Uterus (tissue), 4 donors: ENCODE results near the gene ANKRD39. TPM values are rescaled to one million over a fixed set of nuclear protein-coding genes. Genes with fewer than 3 reads are reported as not detected.
A peak's percentile ranks its signal among the peaks of the same experiment; 100 is the strongest.

Source experiments
- DNase-seq, 2 donors: peaks; one replicate each; pipeline ENCODE4 v3.0.0-alpha.2; 2019 to 2020
- H3K27ac ChIP-seq, 2 donors: fragments of 200-600 bp; sonication (generic); 1 replicate in 1 of 2; 2 replicates in 1 of 2; pipeline ENCODE4 v1.5.1; 2016 to 2018
- H3K27me3 ChIP-seq, 2 donors: fragments of 200-600 bp; sonication (generic); one replicate each; pipeline ENCODE4 v1.5.1; 2018 to 2019; ENCODE audit warnings: control low read depth in 1 of 2
- H3K36me3 ChIP-seq, 2 donors: fragments of 200-600 bp; sonication (generic); one replicate each; pipeline ENCODE4 v1.5.1; 2019; ENCODE audit warnings: control low read depth in 1 of 2
- H3K4me1 ChIP-seq, 2 donors: fragments of 200-600 bp; sonication (generic); one replicate each; pipeline ENCODE4 v1.5.1; 2018 to 2019; ENCODE audit warnings: control low read depth in 1 of 2
- H3K4me3 ChIP-seq, 2 donors: fragments of 200-600 bp; sonication (generic); 1 replicate in 1 of 2; 2 replicates in 1 of 2; pipeline ENCODE4 v1.5.1; 2018 to 2019; ENCODE audit warnings: mild to moderate bottlenecking in 1 of 2
- H3K9me3 ChIP-seq, 2 donors: fragments of 200-600 bp; sonication (generic); one replicate each; pipeline ENCODE4 v1.5.1; 2019; ENCODE audit warnings: control low read depth in 1 of 2
- CTCF ChIP-seq, 4 experiments: fragments of 200-600 bp in 2 of 4; fragments of 450-650 bp in 2 of 4; sonication (generic) in 2 of 4; IDR thresholded peaks; one replicate each; pipeline ENCODE4 v1.5.1; 2016 to 2019; ENCODE audit warnings: antibody characterized with exemption in 4 of 4, mild to moderate bottlenecking in 2 of 4, moderate library complexity in 1 of 4
- POLR2A ChIP-seq, 2 donors: fragments of 450-650 bp; IDR thresholded peaks; one replicate each; pipeline ENCODE4 v1.6.1; 2016; ENCODE audit warnings: antibody characterized with exemption in 2 of 2, mild to moderate bottlenecking in 1 of 2, moderate library complexity in 1 of 2
- intact Hi-C: fragments of 100-400 bp; cut with DNase I; formaldehyde crosslinking; loops from one replicate; pipeline ENCODE4 v1.15.1; 2023; ENCODE audit warnings: low total_unique reads
- total RNA-seq, 4 donors: library from RNA; depleted of rRNA in 3 of 4; stranded (reverse); fragments of >200 nt in 3 of 4; gene quantifications; one replicate each; pipeline versions ENCODE4 v1.1.0 to v1.2.4, GENCODE V29; 2014 to 2023
- donor health status: DM: yes; HTN: yes; CAD: no.

Gene ANKRD39
- total RNA-seq, 4 donors from 2014 or later: 4.7 to 162 (median 16.9) TPM

GRCh38 chr2:96867756-96868554, 10.1 kb upstream of the ANKRD39 start:
- Histone ChIP-seq H3K4me1 (peaks cover 4 to 25% of the 10 kb centered on the region in 2 donors), H3K27ac (peak overlapping the region; percentile 94 to 100), H3K9me3 (no peaks in the 10 kb centered on the region), H3K36me3 (no peaks in the 10 kb centered on the region), H3K27me3 (no peaks in the 10 kb centered on the region), H3K4me3 (peak overlapping the region; percentile 61 to 100)
- DNase-seq: no peak
- TF ChIP-seq CTCF (IDR thresholded peaks at IDR 0.05): no peak
- no peak for TF ChIP-seq POLR2A (IDR thresholded peaks at IDR 0.05)
- intact Hi-C loops: loop anchor here (10.0 kb wide), 1 partner anchor 103 kb away; the partner anchor contains the start of gene CNNM4

- no peak for DNase-seq
- Histone ChIP-seq H3K36me3 (no peaks in the 10 kb centered on the region), H3K27ac (peak overlapping the region; percentile 94 to 100), H3K27me3 (no peaks in the 10 kb centered on the region), H3K4me1 (peaks cover 4 to 25% of the 10 kb centered on the region in 2 donors), H3K4me3 (peak overlapping the region; percentile 61 to 100), H3K9me3 (no peaks in the 10 kb centered on the region)
- intact Hi-C loops: loop anchor here (10.0 kb wide), 1 partner anchor 102 kb away; the partner anchor contains the start of gene CNNM4
- TF ChIP-seq CTCF (IDR thresholded peaks at IDR 0.05) (no peak), POLR2A (IDR thresholded peaks at IDR 0.05) (no peak)
These were observed 9.4 kb upstream of the ANKRD39 start for GRCh38 chr2:96866986-96867755.

- intact Hi-C loops: loop anchor here (10.0 kb wide), 1 partner anchor 102 kb away; the partner anchor contains the start of gene CNNM4
- Histone ChIP-seq H3K27ac (peak overlapping the region; percentile 94 to 100), H3K4me1 (peaks cover 4 to 22% of the 10 kb centered on the region in 2 donors), H3K27me3 (no peaks in the 10 kb centered on the region), H3K4me3 (no peak overlapping the region), H3K9me3 (no peaks in the 10 kb centered on the region), H3K36me3 (no peaks in the 10 kb centered on the region)
- no peak for DNase-seq
- no peak for TF ChIP-seq CTCF (IDR thresholded peaks at IDR 0.05)
These were observed 8.8 kb upstream of the ANKRD39 start for GRCh38 chr2:96866586-96866985.

- intact Hi-C loops: loop anchor here (10.0 kb wide), 1 partner anchor 101 kb away; the partner anchor contains the start of gene CNNM4
- no peak for DNase-seq
- Histone ChIP-seq H3K4me1 (peaks cover 4 to 17% of the 10 kb centered on the region in 2 donors), H3K9me3 (no peaks in the 10 kb centered on the region), H3K27me3 (no peaks in the 10 kb centered on the region), H3K4me3 (no peak overlapping the region), H3K27ac (peak overlapping the region; percentile 94 to 100), H3K36me3 (no peaks in the 10 kb centered on the region)
- no peak for TF ChIP-seq POLR2A (IDR thresholded peaks at IDR 0.05)
- no peak for TF ChIP-seq CTCF (IDR thresholded peaks at IDR 0.05)
These were observed 8.3 kb upstream of the ANKRD39 start for GRCh38 chr2:96866149-96866548.
